ENCODE results near the gene FBRSL1. TPM values are rescaled to one million over a fixed set of nuclear protein-coding genes. Genes with fewer than 3 reads are reported as not detected.

The FBRSL1 gene
- total RNA-seq, 1 experiment from 2014 or later: 119 TPM

GRCh38 chr12:132510746-132511477, 21.0 kb downstream of the FBRSL1 start:
- H3K4me1 Mint-ChIP-seq (ENCODE audit: low read depth, unreplicated experiment): no peaks in the 10 kb centered on the region
- no peak overlapping the region for H3K4me3 Mint-ChIP-seq (ENCODE audit: low read depth, unreplicated experiment)
- DNase-seq: no peak
- TF ChIP-seq, protein P1, sequence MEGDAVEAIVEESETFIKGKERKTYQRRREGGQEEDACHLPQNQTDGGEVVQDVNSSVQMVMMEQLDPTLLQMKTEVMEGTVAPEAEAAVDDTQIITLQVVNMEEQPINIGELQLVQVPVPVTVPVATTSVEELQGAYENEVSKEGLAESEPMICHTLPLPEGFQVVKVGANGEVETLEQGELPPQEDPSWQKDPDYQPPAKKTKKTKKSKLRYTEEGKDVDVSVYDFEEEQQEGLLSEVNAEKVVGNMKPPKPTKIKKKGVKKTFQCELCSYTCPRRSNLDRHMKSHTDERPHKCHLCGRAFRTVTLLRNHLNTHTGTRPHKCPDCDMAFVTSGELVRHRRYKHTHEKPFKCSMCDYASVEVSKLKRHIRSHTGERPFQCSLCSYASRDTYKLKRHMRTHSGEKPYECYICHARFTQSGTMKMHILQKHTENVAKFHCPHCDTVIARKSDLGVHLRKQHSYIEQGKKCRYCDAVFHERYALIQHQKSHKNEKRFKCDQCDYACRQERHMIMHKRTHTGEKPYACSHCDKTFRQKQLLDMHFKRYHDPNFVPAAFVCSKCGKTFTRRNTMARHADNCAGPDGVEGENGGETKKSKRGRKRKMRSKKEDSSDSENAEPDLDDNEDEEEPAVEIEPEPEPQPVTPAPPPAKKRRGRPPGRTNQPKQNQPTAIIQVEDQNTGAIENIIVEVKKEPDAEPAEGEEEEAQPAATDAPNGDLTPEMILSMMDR (IDR thresholded peaks at IDR 0.05; ENCODE audit: unreplicated experiment): no peak
- no peaks in the 10 kb centered on the region for H3K27me3 Mint-ChIP-seq (ENCODE audit: unreplicated experiment)
- H3K9me3 Mint-ChIP-seq (ENCODE audit: low read depth, unreplicated experiment): no peaks in the 10 kb centered on the region
- TSS peak; percentile 32 for BruUV-seq (replicated peaks)
- CTCF ChIA-PET: no interaction called here
- H3K36me3 Mint-ChIP-seq (ENCODE audit: insufficient read depth, unreplicated experiment): peaks cover 20% of the 10 kb centered on the region
- H3K27ac Mint-ChIP-seq (ENCODE audit: unreplicated experiment): no peak overlapping the region
- intact Hi-C loops (cut with micrococcal nuclease; ENCODE audit: unreplicated experiment): no loop called here

DNA sequence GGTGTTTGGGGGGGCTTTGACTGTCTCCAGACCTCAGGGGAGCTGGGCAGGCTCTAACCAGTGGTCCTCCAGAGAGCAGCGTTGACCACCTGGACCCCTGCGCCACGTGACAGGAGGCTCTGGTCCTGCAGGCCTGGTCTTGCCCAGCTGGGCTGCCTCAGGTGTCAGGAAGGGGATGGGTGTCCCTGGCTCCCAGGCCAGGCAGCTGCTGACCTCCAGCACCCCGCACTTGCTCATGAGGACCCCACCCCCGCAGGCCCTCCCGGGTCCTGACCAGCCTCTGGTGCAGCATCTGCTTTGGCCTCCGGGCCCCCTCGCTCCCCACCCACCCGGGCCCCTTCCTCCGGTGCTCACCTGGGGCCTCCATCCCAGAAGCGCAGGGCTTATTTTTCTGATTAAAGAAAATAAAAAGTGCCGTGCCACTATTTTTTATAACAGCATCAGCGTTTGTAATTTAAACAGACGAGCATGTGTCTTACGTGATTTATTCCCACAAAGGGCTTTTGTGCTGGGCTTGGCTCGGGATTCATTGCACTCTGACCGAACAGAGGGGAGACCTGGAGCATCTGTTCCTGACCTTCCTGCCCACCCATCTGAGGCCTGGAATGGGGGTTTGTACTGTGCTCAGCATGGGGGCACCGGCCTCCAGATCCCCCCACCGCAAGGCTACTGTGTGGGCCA, 21.7 kb downstream of the FBRSL1 start:
- CTCF ChIA-PET: no interaction called here
- no peak overlapping the region for H3K4me3 Mint-ChIP-seq (ENCODE audit: low read depth, unreplicated experiment)
- DNase-seq: no peak
- no peak overlapping the region for H3K27ac Mint-ChIP-seq (ENCODE audit: unreplicated experiment)
- intact Hi-C loops (cut with micrococcal nuclease; ENCODE audit: unreplicated experiment): no loop called here
- H3K27me3 Mint-ChIP-seq (ENCODE audit: unreplicated experiment): no peaks in the 10 kb centered on the region
- peaks cover 2% of the 10 kb centered on the region for H3K4me1 Mint-ChIP-seq (ENCODE audit: low read depth, unreplicated experiment)
- no peaks in the 10 kb centered on the region for H3K9me3 Mint-ChIP-seq (ENCODE audit: low read depth, unreplicated experiment)
- no TSS peak for BruUV-seq (replicated peaks)
- TF ChIP-seq, protein P1 (IDR thresholded peaks at IDR 0.05; ENCODE audit: unreplicated experiment): no peak
- peaks cover 14% of the 10 kb centered on the region for H3K36me3 Mint-ChIP-seq (ENCODE audit: insufficient read depth, unreplicated experiment)

GRCh38 chr12:132512197-132513069, 22.5 kb downstream of the FBRSL1 start:
- H3K9me3 Mint-ChIP-seq (ENCODE audit: low read depth, unreplicated experiment): no peaks in the 10 kb centered on the region
- no peak overlapping the region for H3K27ac Mint-ChIP-seq (ENCODE audit: unreplicated experiment)

DNA sequence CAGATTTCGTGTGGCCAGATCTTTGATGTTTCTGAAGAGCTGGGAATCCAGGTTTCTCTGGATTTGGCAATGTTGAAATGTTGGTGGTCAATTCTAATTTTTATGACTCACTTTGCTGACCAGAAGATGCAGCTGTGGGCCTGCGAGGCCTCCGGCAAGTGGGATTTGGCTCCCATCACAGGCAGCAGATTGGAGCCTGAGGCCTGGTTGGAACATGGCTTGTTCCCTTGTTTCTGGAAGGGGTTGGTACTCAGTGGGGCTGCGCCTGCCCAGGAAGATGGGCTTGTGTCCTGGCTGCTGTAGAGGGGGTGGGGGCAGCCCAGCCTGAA, 23.1 kb downstream of the FBRSL1 start:
- no peaks in the 10 kb centered on the region for H3K9me3 Mint-ChIP-seq (ENCODE audit: low read depth, unreplicated experiment)
- BruUV-seq (replicated peaks): no TSS peak
- CTCF ChIA-PET: no interaction called here
- TF ChIP-seq, protein P1 (IDR thresholded peaks at IDR 0.05; ENCODE audit: unreplicated experiment): no peak
- H3K4me1 Mint-ChIP-seq (ENCODE audit: low read depth, unreplicated experiment): peaks cover 16% of the 10 kb centered on the region
- H3K27me3 Mint-ChIP-seq (ENCODE audit: unreplicated experiment): no peaks in the 10 kb centered on the region
- intact Hi-C loops (cut with micrococcal nuclease; ENCODE audit: unreplicated experiment): no loop called here
- H3K27ac Mint-ChIP-seq (ENCODE audit: unreplicated experiment): no peak overlapping the region
- DNase-seq: no peak
- no peak overlapping the region for H3K4me3 Mint-ChIP-seq (ENCODE audit: low read depth, unreplicated experiment)
- peaks cover 10% of the 10 kb centered on the region for H3K36me3 Mint-ChIP-seq (ENCODE audit: insufficient read depth, unreplicated experiment)

More at GRCh38 chr12:132512197-132513069, 22.5 kb downstream of the FBRSL1 start:
- no TSS peak for BruUV-seq (replicated peaks)
- Mint-ChIP-seq H3K4me3 (ENCODE audit: low read depth, unreplicated experiment) (no peak overlapping the region), H3K4me1 (ENCODE audit: low read depth, unreplicated experiment) (peaks cover 10% of the 10 kb centered on the region), H3K36me3 (ENCODE audit: insufficient read depth, unreplicated experiment) (peaks cover 12% of the 10 kb centered on the region), H3K27me3 (ENCODE audit: unreplicated experiment) (no peaks in the 10 kb centered on the region)
- intact Hi-C loops (cut with micrococcal nuclease; ENCODE audit: unreplicated experiment): no loop called here
- no peak for DNase-seq
- CTCF ChIA-PET: no interaction called here
- TF ChIP-seq, protein P1 (IDR thresholded peaks at IDR 0.05; ENCODE audit: unreplicated experiment): no peak
